Activated CD4-positive, alpha-beta T cell treated with anti-CD3 and anti-CD28 coated beads for 1 hour (primary cell): ENCODE data around the gene TCF7L2.
"Not testable (repeated sequence)": the region's sequence is repeated elsewhere in the genome, so short reads cannot be mapped to it uniquely, and the experiment has no call there.

Experiments used
- DNase-seq: peaks from one replicate; pipeline ENCODE4 v3.0.0-alpha.2; 2020

TCF7L2 gene

DNA sequence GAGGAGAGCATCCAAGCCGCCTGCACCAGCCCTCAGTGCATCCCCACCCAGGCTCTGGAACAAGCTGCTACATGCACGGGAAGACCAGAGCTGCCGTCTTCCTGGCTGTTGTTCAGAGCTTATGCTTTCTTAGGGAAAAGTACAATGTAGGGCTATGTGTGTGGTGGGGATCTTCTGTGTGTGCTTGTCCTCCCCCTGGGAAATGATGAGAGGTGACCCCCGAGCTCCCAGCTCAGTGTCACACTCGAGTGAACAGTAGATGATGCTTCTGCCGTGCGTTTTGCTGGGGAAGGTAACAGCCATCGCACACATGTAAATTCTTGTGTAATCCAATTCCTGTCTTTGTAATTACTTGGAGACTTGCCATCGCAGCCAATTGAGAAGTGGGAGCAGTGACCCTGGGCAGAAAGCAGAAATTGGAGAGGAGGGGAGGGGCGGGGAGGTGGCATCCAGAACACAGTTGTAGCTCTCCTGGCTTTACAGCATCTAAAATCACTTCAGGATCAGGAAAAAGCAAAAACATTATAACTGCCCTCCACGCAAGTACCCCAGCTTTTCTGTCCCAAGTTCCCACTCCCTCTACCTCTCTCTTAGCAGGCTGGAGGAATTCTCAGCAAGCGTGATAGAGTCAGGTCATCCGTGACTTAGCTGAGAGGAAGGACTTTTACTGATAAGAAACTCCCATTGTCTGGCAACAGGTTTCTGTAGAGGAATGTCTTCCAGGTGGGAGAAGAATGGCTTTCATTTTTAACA, 149.6 kb downstream of the TCF7L2 start:
- DNase-seq, result no peak

DNA sequence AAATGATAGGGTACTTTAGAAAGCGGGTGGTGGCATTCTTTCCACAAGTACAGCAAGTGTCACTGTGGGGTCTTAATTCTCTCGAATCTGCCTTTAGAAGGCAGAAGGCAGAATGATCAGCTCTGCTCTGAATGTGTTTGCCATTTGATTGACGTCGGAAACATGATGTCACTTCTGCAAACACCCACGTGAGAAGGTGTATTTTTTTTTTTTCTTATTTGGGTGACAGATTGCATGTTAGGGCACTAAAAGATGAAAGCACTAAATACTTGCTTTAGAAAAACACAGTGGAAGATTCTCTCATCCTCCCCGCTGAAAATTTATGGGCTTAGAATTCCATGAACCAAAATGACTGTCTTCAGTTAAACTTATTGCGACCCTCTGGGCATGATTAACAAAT, 150.2 kb downstream of the TCF7L2 start:
- DNase-seq, result no peak

DNA sequence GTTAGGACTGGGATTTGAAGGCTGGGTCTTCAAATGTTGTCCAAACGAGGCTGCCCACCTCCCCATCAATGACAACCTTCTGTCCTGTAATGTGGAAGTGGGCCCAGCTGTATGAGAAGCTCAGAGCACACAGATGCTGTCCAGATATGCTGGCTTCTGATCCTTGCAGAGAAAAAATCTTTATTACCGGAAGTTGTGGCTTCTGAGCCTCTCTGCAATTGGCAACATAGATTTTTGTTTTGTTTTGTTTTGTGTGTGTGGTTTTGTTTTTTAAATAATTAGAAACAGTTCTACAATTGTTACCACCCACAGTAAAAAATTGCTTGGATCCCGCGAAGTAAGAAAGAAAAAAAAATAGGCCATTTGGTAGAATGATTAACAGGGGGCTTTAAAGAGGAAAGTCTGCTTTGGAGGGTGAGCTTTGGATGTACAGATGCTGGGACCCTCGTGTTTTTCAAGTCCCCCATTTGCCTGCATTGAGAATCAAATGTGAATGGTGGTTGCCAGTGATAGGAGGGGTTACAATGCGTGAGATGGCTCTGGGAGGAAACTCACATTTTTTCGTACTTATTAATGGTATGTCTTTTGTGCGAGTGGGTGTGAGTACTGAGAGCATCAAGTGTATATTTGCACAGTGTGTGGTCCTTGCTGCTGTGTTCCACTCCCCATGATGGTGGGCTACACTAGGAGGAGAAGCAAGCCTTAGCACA, 153.2 kb downstream of the TCF7L2 start:
- DNase-seq, result no peak

DNA sequence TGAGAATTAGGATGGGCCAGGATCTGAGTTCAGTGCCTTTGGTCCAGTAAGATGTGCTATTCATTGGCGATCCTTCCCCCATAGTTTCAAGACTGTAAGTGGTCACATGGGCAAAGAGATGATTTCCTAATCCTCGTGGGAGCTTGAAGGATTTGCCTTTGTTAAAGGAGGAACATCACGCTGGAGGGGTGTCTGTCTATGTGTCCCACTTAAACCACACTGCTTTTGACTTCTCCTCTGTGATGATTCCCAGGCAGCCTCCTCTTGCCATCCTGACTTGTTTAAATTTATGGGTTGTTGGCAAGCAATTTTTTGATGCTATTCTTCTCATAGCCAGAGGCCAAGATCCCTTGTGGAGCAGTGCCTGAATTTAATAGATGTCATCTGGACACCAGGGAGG, 154.0 kb downstream of the TCF7L2 start:
- no peak for DNase-seq

DNA sequence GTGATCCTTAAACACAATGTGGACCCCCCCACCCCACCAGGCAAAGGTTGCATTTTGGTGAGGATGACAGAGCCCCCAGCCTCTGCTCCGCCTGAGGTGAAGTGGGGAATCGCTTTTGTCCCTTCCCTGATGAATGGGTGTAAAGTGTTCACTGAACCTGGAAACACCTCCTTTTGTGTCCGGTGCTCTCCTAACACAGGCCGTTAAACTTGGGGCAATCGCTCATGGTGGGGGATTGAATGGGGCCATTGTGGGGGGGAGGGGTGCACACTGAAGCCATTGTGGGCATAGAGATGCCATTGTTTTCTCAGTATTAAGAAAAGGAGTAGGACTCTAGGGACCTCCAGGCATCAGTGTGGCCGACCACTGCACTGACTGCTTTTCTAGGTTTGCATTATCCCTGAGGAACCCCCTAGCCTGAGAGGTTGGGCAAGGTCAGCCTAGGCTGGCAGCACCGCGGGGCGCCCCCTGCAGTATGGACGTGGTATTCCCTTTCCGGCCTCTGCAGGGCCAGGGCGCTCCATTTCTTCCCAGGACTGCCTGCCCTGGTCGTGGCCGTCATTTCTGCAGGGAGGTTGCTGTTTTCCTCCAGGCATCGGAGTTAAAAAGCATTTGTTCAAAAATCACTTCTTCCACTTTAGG, 158.3 kb downstream of the TCF7L2 start:
- no peak for DNase-seq

DNA sequence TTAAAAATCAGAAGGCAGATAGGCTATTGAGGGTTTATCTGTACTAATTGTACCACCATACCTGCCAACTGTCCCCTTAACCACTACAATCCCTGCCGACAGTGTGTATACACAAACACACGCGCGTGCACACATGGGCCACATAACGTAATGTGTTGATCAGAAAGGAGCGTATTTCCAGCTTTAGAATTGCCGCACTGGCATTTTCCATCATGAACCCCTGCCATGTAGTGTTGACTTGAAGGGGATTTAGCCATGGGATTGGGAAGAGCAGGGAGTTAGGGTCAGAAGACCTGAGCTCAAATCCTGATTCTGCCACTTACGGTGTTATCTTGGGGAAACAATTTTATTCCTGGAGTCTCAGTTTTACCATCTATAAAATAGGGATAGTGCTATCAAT, 158.9 kb downstream of the TCF7L2 start:
- no peak for DNase-seq

DNA sequence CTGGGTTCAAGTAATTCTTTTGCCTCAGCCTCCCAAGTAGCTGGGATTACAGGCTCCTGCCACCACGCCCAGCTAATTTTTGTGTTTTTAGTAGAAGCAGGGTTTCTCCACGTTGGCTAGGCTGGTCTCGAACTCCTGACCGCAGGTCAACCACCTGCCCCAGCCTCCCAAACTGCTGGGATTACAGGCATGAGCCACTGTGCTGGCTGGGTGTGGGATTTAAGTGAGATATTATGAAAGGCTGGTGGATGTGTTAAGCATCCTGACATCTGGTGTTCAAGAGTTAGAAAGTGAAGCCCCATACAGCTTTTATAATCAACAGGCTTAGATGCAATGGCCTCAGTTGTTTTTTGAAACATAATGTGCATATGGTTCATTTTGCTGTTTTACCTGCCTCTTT, 159.4 kb downstream of the TCF7L2 start:
- DNase-seq, result not testable (repeated sequence)

DNA sequence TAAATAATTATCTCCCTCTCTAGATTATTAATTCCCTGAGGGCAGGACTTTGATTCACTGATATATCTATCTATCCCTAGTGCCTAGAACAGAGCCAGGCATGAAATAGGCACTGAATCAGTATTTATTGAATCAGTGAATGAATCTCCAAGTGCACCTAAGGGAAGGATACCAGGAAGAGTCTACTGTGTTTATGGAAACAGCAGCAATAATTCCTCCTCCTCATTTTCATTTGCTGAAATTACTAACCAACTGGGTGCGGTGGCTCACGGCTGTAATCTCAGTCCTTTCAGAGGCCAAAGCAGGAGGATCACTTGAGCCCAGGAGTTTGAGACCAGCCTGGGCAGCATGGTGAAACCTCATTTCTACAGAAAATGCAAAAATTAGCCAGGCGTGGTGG, 161.2 kb downstream of the TCF7L2 start:
- DNase-seq, result no peak

DNA sequence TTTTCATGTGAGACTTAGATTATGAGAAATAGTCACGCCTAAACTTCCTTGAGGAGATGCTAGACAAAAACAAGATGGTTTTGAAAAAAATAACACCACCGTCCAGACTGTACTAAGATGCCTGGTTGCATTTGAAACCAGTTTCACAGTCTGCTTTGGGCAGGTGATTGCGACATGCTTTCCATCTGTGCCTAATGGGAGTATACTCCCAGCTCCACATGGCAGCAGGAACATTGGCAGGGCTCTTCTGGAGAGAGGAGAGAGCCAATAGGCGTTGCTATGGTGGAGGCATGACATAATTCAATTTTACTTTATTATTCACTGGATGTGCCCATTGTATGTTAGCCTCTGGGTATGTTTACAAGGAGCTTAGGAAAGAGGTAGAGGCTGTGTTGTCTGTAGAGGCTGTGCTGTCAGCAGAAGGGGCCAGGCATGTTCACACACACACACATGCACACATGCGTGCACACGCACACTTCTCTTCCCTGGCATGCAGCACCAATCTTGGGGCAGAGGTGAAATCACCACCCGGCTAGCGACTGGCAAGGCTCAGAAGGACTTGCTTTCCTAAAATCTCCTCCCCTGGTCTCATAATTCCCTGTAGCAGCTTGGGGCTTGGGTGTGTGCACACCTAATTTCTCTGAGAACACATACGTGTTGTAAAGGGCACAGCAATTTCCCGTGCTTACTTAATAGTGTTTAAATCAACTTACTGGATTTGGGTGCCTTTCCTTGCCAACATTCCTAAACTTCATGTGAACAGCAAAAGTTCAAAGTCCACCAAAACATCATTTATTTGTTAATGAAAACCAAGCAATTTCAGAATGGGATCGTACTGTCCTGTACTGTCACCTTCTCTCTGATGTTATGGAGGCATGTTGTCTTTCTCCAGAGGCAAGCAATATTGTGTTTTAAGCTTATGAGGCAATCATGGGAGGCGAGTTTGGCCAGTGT, 162.1 kb downstream of the TCF7L2 start:
- DNase-seq, result no peak

DNA sequence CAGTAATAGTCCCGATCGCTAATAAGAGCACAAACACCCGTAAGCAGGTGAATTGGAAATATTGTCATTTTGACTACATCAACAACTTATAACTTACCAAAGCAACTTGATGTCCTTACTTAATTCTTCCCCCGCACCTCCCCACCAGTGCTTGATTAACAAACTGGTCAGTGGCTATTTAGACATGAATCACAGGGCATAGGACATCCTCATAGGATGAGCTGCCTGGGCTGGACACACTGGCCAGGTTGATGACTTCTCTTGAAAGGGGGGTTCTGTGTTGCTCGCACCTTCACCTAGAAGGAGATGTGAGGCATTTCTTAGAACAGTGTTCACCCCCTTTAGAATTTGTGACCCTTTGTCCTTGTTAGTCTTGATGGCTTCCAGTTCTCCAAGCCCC, 163.2 kb downstream of the TCF7L2 start:
- DNase-seq, result no peak

DNA sequence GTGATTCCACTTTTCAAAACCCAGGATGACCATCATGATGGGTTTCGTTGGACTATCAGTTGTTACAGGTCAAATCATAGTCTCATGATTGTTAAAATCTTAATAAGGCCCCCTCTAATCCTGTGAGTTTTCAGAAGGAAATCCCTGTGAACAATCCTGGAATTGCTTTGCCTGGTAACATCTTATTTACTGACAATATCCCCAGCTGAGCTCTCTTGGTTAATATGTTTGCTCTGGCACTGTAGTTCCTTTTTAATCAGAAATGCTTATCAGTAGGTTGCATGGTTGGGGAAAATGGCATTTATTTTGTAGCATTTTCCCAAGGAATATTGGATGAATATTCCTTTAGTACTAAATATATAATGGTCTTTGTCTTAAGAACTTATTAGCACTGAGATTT, 163.9 kb downstream of the TCF7L2 start:
- DNase-seq, result no peak

DNA sequence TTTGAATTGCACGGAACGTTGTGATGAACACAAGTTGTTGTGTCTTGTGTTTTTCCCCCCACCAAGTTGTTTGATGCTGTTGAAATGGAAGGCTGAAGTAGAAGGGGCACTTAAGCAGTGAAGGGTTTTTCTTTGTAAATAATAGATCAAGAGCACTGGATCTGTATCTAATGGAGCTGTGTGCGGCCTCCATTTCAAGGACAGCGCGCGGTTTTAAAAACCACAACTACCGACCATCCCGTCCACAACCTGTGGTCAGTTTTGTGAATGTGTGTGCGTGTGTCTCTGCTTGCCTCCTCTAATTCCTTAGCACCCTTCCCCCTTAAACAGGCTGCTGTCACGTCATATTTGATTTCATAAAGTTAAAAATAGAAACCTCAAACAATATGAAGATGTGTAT, 165.5 kb downstream of the TCF7L2 start:
- no peak for DNase-seq

DNA sequence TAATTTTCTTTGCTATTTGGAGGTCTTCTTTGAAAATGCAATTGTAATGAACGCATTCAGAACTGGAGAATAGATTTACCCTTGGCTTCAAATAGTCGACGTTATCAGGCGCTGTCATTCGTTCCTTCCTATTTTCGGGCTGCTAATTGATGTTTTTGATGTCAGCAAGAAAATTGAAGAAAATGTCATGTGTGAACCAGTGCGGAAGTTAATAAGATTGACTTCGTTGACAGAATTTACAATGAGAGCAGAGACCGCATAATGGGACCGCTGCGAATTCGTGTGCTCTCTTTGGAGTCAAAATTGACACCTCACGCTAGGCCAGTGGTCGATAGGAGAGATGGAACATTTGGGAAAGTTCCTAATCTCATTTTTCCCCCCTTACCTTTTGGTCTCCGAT, 168.8 kb downstream of the TCF7L2 start:
- no peak for DNase-seq

DNA sequence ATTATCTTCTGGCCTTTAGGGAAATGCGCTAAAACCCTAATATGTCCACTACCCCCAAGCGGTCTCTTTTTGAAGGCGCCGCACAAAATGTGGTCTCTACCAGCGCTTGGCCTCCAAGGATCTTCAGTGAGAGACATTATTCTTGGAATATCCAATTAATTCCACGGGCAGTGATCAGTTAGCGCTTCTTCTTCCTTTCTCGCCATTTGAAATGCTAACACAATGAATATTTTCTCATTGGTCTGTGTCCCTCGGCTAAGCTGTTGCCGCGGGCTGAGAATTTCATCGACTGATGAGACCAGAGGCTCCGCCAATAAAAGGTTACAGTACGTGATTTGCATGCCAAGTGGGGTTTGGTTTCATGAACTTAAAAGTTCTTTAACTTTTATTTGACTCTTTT, 169.8 kb downstream of the TCF7L2 start:
- no peak for DNase-seq

DNA sequence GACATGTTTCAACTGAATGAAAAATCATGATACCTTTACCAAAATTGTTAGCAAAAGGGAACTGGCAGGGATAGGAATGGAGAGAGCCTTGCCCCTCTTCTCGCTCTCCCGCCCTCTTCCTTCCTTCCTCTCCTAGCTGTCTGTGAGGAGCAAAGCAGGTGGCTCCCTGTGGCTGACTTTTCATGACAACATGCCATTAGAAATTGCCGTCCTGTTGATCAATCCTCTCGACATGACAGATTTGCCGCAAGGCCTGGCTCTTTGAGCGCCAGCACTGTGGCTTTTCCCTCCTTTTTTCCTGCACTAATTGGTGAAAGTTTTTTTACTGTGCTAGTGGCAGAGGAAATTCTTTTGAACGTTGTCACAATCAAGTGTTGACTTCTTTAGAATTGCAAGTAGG, 171.1 kb downstream of the TCF7L2 start:
- DNase-seq, result no peak

DNA sequence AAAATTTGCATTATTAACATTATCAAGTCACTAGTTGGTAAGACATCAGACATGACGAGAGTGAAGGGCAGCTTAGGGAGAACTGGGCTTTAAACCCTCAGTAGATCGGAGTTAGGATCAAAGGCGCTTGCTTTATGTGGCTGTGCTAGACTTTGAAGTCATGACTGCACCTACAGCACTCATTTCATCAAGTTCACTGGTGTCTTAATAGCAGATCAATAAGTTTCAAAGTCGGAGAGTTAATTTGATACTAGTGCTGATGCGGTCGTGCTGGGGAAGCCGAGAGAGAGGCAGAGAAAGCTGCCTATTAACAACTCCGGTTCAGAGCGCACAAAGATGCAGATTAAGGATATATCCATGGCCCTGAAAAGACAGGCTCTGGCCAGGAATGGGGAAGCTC, 172.9 kb downstream of the TCF7L2 start:
- DNase-seq, result no peak

DNA sequence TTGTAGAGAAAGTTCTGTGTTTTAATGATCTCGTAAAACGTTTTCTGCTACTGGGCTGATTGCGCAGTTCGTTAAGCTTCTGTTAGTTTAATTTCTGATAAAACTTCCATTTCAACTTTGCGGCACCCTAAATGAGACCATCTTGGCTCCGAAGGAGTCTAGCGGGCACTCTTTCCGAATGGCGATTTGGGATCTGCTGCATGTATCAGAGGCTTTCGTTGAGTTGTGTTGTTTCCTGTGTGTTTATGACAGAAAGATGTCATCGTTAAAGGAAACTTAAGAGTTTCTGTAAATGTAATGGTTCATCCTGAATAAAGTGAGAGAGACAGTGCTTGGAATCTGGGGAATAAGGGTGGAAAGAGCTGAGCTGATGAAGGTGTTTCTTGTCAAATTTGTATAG, 174.7 kb downstream of the TCF7L2 start:
- no peak for DNase-seq

DNA sequence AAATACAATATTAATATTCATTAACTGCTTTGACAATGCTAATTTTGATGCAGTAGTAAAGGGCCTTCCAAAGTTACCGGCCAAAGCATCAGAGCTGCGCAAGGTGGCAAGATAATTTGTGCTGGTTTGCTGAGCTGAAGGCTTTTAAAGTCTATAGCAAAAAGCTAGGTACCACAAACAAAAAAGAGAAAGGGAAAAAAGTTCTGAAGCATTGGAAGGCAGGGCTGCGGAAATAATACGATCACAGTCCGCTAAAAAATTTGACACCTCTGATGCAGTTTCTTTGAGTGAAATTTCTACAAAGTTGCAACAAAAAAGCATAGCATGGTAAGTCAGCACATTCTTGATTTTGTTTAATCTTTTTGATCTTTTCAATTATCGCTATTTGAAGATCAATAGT, 175.6 kb downstream of the TCF7L2 start:
- no peak for DNase-seq

DNA sequence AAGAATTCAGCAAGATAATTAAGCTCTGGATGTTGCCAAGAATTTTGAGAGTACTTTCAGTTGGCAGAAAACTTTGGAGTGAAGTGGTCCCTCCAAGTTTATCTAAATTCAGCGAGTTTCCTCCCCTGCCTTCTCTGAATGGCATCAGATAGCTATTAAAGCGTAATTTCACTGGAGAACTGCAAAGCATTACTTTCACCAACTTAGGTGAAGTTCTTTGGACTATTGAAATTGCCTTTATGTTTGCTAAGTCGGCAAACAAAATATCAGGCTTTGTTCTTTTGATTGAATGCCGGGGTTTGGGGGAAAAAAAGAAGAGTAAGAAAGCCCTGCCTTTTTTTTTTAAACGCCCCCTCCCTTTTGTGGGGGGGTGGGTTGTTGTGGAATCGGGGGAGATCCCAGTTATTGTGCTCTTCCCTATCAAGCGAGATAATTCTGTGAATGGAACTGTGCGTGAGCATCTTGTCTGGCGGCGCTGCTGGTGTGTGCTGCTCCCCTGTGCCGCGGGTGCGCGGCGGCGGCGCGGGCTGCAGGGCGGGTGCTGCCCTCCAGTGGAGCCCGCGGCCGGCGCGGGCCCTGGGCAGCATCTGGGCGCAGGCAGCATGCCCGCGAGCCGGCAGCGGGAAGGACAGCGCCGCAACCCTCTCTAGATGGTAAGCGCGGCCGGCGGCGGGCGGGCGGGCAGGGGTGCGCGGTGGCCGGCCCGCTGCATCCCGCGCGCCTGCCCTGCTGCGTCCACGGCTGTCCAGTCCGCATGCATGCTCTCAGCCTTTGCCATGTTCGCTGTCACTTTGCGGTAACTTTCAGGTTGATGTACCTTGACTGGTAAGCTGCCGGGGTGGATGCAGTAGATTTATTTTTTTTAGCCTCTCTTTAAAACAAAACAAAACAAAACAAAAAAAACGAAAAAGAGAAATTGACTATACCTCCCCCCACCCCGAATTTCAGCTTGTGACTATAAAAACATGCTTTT, 176.5 kb downstream of the TCF7L2 start:
- no peak for DNase-seq

DNA sequence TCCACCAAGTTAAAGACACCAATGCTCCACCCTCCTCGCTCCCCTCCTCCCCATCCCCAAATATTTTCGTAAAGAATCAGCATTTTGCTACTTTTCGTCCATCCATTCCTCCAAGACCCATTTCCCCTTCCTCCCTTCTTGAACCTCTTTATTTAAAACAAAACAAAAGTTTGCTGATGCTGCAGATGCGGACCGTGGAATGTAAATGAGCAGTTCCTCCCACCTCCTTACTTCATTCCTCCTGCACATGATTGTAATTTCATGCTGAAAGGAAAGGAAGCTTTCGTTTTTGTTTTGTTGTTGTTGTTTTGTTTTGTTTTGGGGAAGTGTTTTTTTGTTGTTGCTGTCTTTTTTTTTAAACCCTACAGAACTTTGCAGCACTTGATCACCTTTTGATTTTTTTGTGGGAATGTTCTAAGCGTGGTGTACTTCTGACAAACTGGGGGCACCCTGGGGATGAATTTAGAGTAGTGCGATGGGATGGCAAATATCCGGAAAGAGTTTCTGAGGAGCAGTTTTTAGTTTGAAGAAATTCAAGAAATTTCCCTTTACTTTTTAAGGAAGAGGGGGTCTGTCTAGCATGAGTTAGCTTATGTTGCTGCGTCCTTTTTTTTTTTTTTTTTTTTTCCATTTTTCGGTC, 177.3 kb downstream of the TCF7L2 start:
- DNase-seq, result no peak

DNA sequence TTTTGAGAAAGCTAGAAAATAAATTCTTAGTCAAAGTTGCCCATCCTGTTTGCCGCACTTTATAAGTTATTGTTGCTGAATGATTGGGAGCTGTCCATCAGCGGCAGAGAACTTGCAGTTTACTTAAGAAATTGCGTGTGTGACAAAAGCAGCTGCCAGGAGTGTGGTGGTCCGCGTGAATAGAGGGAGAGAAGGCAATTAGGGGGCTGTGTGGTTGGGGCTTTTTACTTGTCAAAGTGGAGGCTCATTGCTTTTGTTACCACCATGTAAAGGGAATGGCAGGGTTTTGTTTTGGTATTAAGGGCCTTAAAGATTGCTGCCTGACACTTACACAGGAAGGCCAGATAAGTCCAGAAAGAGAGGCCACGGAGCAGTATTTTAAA, 177.8 kb downstream of the TCF7L2 start:
- DNase-seq, result no peak
